HG03432 (cell line): ENCODE measurements around the gene SUZ12.
A peak's percentile ranks its signal among the peaks of the same experiment; 100 is the strongest.
"Not testable (repeated sequence)": the region's sequence is repeated elsewhere in the genome, so short reads cannot be mapped to it uniquely, and the experiment has no call there.

Experiments used
- ATAC-seq: cut with Tn5 transposase; IDR thresholded peaks from one replicate; pipeline ENCODE4 v1.9.1; 2021; ENCODE audit warnings: mild to moderate bottlenecking, moderate library complexity; ENCODE audit not compliant: unreplicated experiment

SUZ12 gene

GRCh38 chr17:31942396-31942795, 5.6 kb downstream of the SUZ12 start:
- not testable (repeated sequence) for ATAC-seq

- not testable (repeated sequence) for ATAC-seq
Observed at GRCh38 chr17:31951953-31952352, 15.1 kb downstream of the SUZ12 start.

- ATAC-seq: not testable (repeated sequence)
Observed at GRCh38 chr17:31964131-31964530, 27.3 kb downstream of the SUZ12 start.

GRCh38 chr17:31967648-31968047, 30.8 kb downstream of the SUZ12 start:
- ATAC-seq: no peak

GRCh38 chr17:31970416-31970815, 33.6 kb downstream of the SUZ12 start:
- not testable (repeated sequence) for ATAC-seq

GRCh38 chr17:31974269-31975071, 37.7 kb downstream of the SUZ12 start:
- ATAC-seq: not testable (repeated sequence)

GRCh38 chr17:31975391-31975790, 38.6 kb downstream of the SUZ12 start:
- ATAC-seq: not testable (repeated sequence)

- not testable (repeated sequence) for ATAC-seq
Observed at GRCh38 chr17:31991821-31992220, 55.0 kb downstream of the SUZ12 start.

GRCh38 chr17:31997005-31997404, 60.2 kb downstream of the SUZ12 start:
- ATAC-seq: no peak

- peak; percentile 90 for ATAC-seq
Observed at GRCh38 chr17:32006957-32007462, 70.2 kb downstream of the SUZ12 start, which contains the start of gene LRRC37B. LRRC37B (plus strand) TSS chr17:32007383; CDS start chr17:32021393, 14,010 bp downstream.

GRCh38 chr17:32007463-32008298, 70.9 kb downstream of the SUZ12 start:
- ATAC-seq: peak; percentile 42

GRCh38 chr17:32009262-32009542, 72.4 kb downstream of the SUZ12 start:
- ATAC-seq: no peak

GRCh38 chr17:32010114-32010513, 73.3 kb downstream of the SUZ12 start:
- ATAC-seq: no peak

GRCh38 chr17:32015245-32016013, 78.6 kb downstream of the SUZ12 start:
- ATAC-seq: no peak

- no peak for ATAC-seq
Observed at GRCh38 chr17:32016231-32016630, 79.4 kb downstream of the SUZ12 start.

GRCh38 chr17:32019228-32019627, 82.4 kb downstream of the SUZ12 start:
- ATAC-seq: no peak

GRCh38 chr17:32020943-32021614, 84.3 kb downstream of the SUZ12 start:
- no peak for ATAC-seq

GRCh38 chr17:32021615-32021955, 84.8 kb downstream of the SUZ12 start:
- no peak for ATAC-seq

GRCh38 chr17:32022554-32022953, 85.7 kb downstream of the SUZ12 start:
- not testable (repeated sequence) for ATAC-seq

- not testable (repeated sequence) for ATAC-seq
Observed at GRCh38 chr17:32027271-32027670, 90.5 kb downstream of the SUZ12 start.

GRCh38 chr17:32033223-32033622, 96.4 kb downstream of the SUZ12 start:
- no peak for ATAC-seq
